ENCODE data around the gene CLEC12A.

GRCh38 chr12:9948606-9949296, 22.5 kb upstream of the CLEC12A start:
- no peak for TF ChIP-seq SUZ12 (IDR thresholded peaks at IDR 0.05; ENCODE audit: extremely low read depth, insufficient read depth, insufficient read length)
- TF ChIP-seq ZNF274 (IDR thresholded peaks at IDR 0.05; ENCODE audit: low read depth, low read length), result no peak

Measured in NT2/D1 (cell line).